Small intestine (tissue), 7 donors: ENCODE measurements around the gene SLC1A7. TPM values are rescaled to one million over a fixed set of nuclear protein-coding genes. Genes with fewer than 3 reads are reported as not detected.

ENCODE experiments used
- DNase-seq, 2 donors: peaks; one replicate each; pipeline versions ENCODE4 v3.0.0 to v3.0.0-alpha.2; 2013
- FAIRE-seq: peaks from 2 replicates; lab custom pipeline; 2012; peaks lifted over from hg19 to GRCh38; lab: Jason Lieb, UNC
- H3K27ac ChIP-seq, 3 donors: one replicate each; pipeline ENCODE4 v1.5.1; 2013; ENCODE audit warnings: low read length in 2 of 3, mild to moderate bottlenecking in 2 of 3, control low read depth in 1 of 3, inconsistent platforms in 1 of 3, low read depth in 1 of 3, moderate library complexity in 1 of 3
- H3K27me3 ChIP-seq, 3 donors: one replicate each; pipeline ENCODE4 v1.6.1; 2013; ENCODE audit warnings: low read length in 3 of 3, inconsistent platforms in 1 of 3; ENCODE audit not compliant: control insufficient read depth in 3 of 3, insufficient read depth in 3 of 3
- H3K36me3 ChIP-seq, 3 donors: one replicate each; pipeline ENCODE4 v1.6.1; 2013; ENCODE audit warnings: low read length in 3 of 3, inconsistent platforms in 1 of 3, low read depth in 1 of 3, mild to moderate bottlenecking in 1 of 3, moderate library complexity in 1 of 3; ENCODE audit not compliant: control insufficient read depth in 3 of 3, insufficient read depth in 2 of 3
- H3K4me1 ChIP-seq, 3 donors: one replicate each; pipeline ENCODE4 v1.6.1; 2013; ENCODE audit warnings: low read length in 2 of 3, inconsistent platforms in 1 of 3, low read depth in 1 of 3, mild to moderate bottlenecking in 1 of 3, moderate library complexity in 1 of 3; ENCODE audit not compliant: control insufficient read depth in 3 of 3, insufficient read depth in 2 of 3
- H3K4me3 ChIP-seq, 3 donors: one replicate each; pipeline ENCODE4 v1.5.1; 2013; ENCODE audit warnings: low read length in 3 of 3, control low read depth in 1 of 3, inconsistent platforms in 1 of 3, low read depth in 1 of 3, mild to moderate bottlenecking in 1 of 3, moderate library complexity in 1 of 3
- H3K9me3 ChIP-seq, 2 donors: one replicate each; pipeline ENCODE4 v1.6.1; 2013; ENCODE audit warnings: low read depth in 1 of 2, low read length in 1 of 2; ENCODE audit not compliant: control insufficient read depth in 2 of 2, insufficient read depth in 1 of 2
- WGBS, 3 donors: extraction: QIAGEN DNeasy Blood & Tissue Kit; methylation state at CpG; one replicate each; pipeline ENCODE4 v1.1.7; 2013; 5-methylcytosine and 5-hydroxymethylcytosine counted together
- polyA plus RNA-seq, 4 donors: library from polyadenylated mRNA; stranded (reverse) in 3 of 4; unstranded in 1 of 4; fragments of 200-250 nt in 3 of 4; fragments of 120-200 nt in 1 of 4; gene quantifications; one replicate each; pipeline versions ENCODE4 v1.2.1 to v1.2.3, GENCODE V29; 2013
- donor health status: healthy with polysubstance abuse.
- donor health status: control.
- donor health status: control.
- donor health status: Bipolar disorder and iron deficiency.
- donor health status: healthy.

The SLC1A7 gene
- polyA plus RNA-seq, 4 donors: 0.32 to 9.2 (median 4.7) TPM

GRCh38 chr1:53155945-53156344 lies 13.5 kb upstream of the SLC1A7 start:
- FAIRE-seq (no peak), DNase-seq (no peak)
- H3K9me3 ChIP-seq: no peaks in the 10 kb centered on the region
- no peaks in the 10 kb centered on the region for H3K36me3 ChIP-seq
- WGBS, 3 donors: 64 to 82% (median 71%) methylated on average over 7 of the region's 7 CpGs
- H3K27me3 ChIP-seq: no peaks in the 10 kb centered on the region
- H3K4me1 ChIP-seq: peaks cover 0 to 4% (median 2%) of the 10 kb centered on the region in 3 donors
- H3K27ac ChIP-seq: no peak overlapping the region
- no peak overlapping the region for H3K4me3 ChIP-seq

GRCh38 chr1:53155534-53155933 lies 13.1 kb upstream of the SLC1A7 start:
- Histone ChIP-seq H3K27me3 (no peaks in the 10 kb centered on the region), H3K4me3 (no peak overlapping the region), H3K27ac (no peak overlapping the region), H3K4me1 (peaks cover 0 to 3% (median 0%) of the 10 kb centered on the region in 3 donors), H3K9me3 (no peaks in the 10 kb centered on the region), H3K36me3 (no peaks in the 10 kb centered on the region)
- DNase-seq: no peak
- no peak for FAIRE-seq
- WGBS, 3 donors: 27 to 65% (median 35%) methylated on average over 1 of the region's 1 CpG

- FAIRE-seq: no peak
- Histone ChIP-seq H3K4me1 (peaks cover 0 to 3% (median 0%) of the 10 kb centered on the region in 3 donors), H3K9me3 (no peaks in the 10 kb centered on the region), H3K27me3 (no peaks in the 10 kb centered on the region), H3K36me3 (no peaks in the 10 kb centered on the region), H3K4me3 (no peak overlapping the region), H3K27ac (no peak overlapping the region)
- no peak for DNase-seq
- 85 to 90% (median 87%) methylated on average over 8 of the region's 8 CpGs for WGBS, 3 donors
These were observed 12.5 kb upstream of the SLC1A7 start for GRCh38 chr1:53154859-53155438.

GRCh38 chr1:53153752-53154151 lies 11.3 kb upstream of the SLC1A7 start:
- FAIRE-seq: no peak
- 86 to 93% (median 86%) methylated on average over 3 of the region's 3 CpGs for WGBS, 3 donors
- H3K4me3 ChIP-seq: no peak overlapping the region

GRCh38 chr1:53148123-53148522 lies 5.7 kb upstream of the SLC1A7 start:
- Histone ChIP-seq H3K36me3 (no peaks in the 10 kb centered on the region), H3K4me1 (peaks cover 0 to 23% (median 0%) of the 10 kb centered on the region in 3 donors), H3K9me3 (no peaks in the 10 kb centered on the region), H3K27ac (no peak overlapping the region), H3K27me3 (no peaks in the 10 kb centered on the region), H3K4me3 (no peak overlapping the region)
- DNase-seq: no peak
- WGBS, 3 donors: 79 to 84% (median 82%) methylated on average over 3 of the region's 3 CpGs
- FAIRE-seq: no peak

More at GRCh38 chr1:53153752-53154151, 11.3 kb upstream of the SLC1A7 start:
- Histone ChIP-seq H3K27me3 (no peaks in the 10 kb centered on the region), H3K27ac (no peak overlapping the region), H3K9me3 (no peaks in the 10 kb centered on the region), H3K36me3 (no peaks in the 10 kb centered on the region), H3K4me1 (peaks cover 0 to 3% (median 0%) of the 10 kb centered on the region in 3 donors)
- DNase-seq: no peak

- H3K27me3 ChIP-seq: no peaks in the 10 kb centered on the region
- WGBS, 3 donors: 81 to 89% (median 82%) methylated on average over 4 of the region's 4 CpGs
- H3K4me1 ChIP-seq: peaks cover 0 to 23% (median 0%) of the 10 kb centered on the region in 3 donors
- H3K27ac ChIP-seq: no peak overlapping the region
- no peak for DNase-seq
- no peak for FAIRE-seq
- no peaks in the 10 kb centered on the region for H3K9me3 ChIP-seq
- no peak overlapping the region for H3K4me3 ChIP-seq
- H3K36me3 ChIP-seq: no peaks in the 10 kb centered on the region
These were observed 4.7 kb upstream of the SLC1A7 start for GRCh38 chr1:53147174-53147573.

- peak; percentile 87 to 90 for DNase-seq
- 17 to 39% (median 29%) methylated on average over 24 of the region's 24 CpGs for WGBS, 3 donors
- Histone ChIP-seq H3K4me3 (peak overlapping the region in 1 of 3 donors; percentile 11), H3K9me3 (no peaks in the 10 kb centered on the region), H3K4me1 (peaks cover 0 to 23% (median 0%) of the 10 kb centered on the region in 3 donors), H3K27me3 (no peaks in the 10 kb centered on the region), H3K36me3 (no peaks in the 10 kb centered on the region), H3K27ac (peak overlapping the region; percentile 89 to 97 (median 96))
- FAIRE-seq: no peak
These were observed 3.7 kb upstream of the SLC1A7 start for GRCh38 chr1:53145942-53146708.

GRCh38 chr1:53145619-53145941 lies 3.1 kb upstream of the SLC1A7 start:
- peaks cover 0 to 23% (median 0%) of the 10 kb centered on the region in 3 donors for H3K4me1 ChIP-seq
- no peak overlapping the region for H3K4me3 ChIP-seq
- 12 to 37% (median 29%) methylated on average over 5 of the region's 5 CpGs for WGBS, 3 donors
- DNase-seq (no peak), FAIRE-seq (no peak)
- no peaks in the 10 kb centered on the region for H3K36me3 ChIP-seq
- no peaks in the 10 kb centered on the region for H3K27me3 ChIP-seq
- H3K27ac ChIP-seq: peak overlapping the region; percentile 89 to 97 (median 96)
- no peaks in the 10 kb centered on the region for H3K9me3 ChIP-seq
